Psoas muscle (tissue), 8 donors: ENCODE results near the gene FBXL16. TPM values are rescaled to one million over a fixed set of nuclear protein-coding genes. Genes with fewer than 3 reads are reported as not detected.

Experiments used
- ATAC-seq, 4 donors: fragments of 200-7000 bp; cut with Tn5 transposase; one replicate each; pipeline ENCODE4 v1.9.1; 2020; ENCODE audit warnings: moderate library complexity in 3 of 4, mild to moderate bottlenecking in 2 of 4
- DNase-seq, 2 donors: peaks; one replicate each; pipeline ENCODE4 v3.0.0-alpha.2; 2020
- H3K27ac ChIP-seq: fragments of 200-600 bp; one replicate; pipeline ENCODE4 v1.8.0; 2022
- H3K27me3 ChIP-seq, 3 donors: fragments of 200-600 bp in 1 of 3; one replicate each; pipeline versions ENCODE4 v1.6.1 to v1.8.0; 2013 to 2022; ENCODE audit warnings: low read length in 2 of 3, mild to moderate bottlenecking in 2 of 3, moderate library complexity in 1 of 3; ENCODE audit not compliant: insufficient read depth in 3 of 3
- H3K36me3 ChIP-seq, 2 donors: fragments of 200-600 bp in 1 of 2; one replicate each; pipeline versions ENCODE4 v1.6.1 to v1.8.0; 2013 to 2022; ENCODE audit warnings: low read depth in 1 of 2, mild to moderate bottlenecking in 1 of 2, moderate library complexity in 1 of 2; ENCODE audit not compliant: insufficient read depth in 1 of 2
- H3K4me1 ChIP-seq: fragments of 200-600 bp; one replicate; pipeline ENCODE4 v1.8.0; 2022
- H3K4me3 ChIP-seq: fragments of 200-600 bp; one replicate; pipeline ENCODE4 v1.8.0; 2022; ENCODE audit warnings: mild to moderate bottlenecking
- H3K9me3 ChIP-seq: fragments of 200-600 bp; one replicate; pipeline ENCODE4 v1.8.0; 2022
- CTCF ChIP-seq: fragments of 200-600 bp; IDR thresholded peaks from one replicate; pipeline ENCODE4 v1.8.0; 2022; ENCODE audit warnings: antibody characterized with exemption
- WGBS, 3 donors: extraction: QIAGEN DNeasy Blood & Tissue Kit; methylation state at CpG; one replicate each; pipeline versions ENCODE4 v1.1.6 to v1.1.7; 2013; 5-methylcytosine and 5-hydroxymethylcytosine counted together
- intact Hi-C, 2 donors: fragments of 100-400 bp; cut with DNase I; formaldehyde crosslinking; loops; one replicate each; pipeline versions ENCODE4 v1.11.0 to v1.14.2; 2022
- polyA plus RNA-seq, 3 donors: library from polyadenylated mRNA; stranded (reverse); fragments of 200-250 nt; gene quantifications; one replicate each; pipeline ENCODE4 v1.2.3, GENCODE V29; 2013
- total RNA-seq, 4 donors: library from RNA; stranded (reverse); fragmentation: NEBNext Ultra II Directional in 2 of 4; extraction: Animal tissue kit (Norgen Biotek cat#: 25700) in 2 of 4; gene quantifications; one replicate each; pipeline versions ENCODE4 v1.2.1 to v1.2.4, GENCODE V29; 2021 to 2023
- donor health status: healthy with polysubstance abuse.
- donor health status: DM: no; HTN: no; CAD: no; lungs with moderate emphysema.
- donor health status: Bipolar disorder and iron deficiency.
- donor health status: healthy.
- donor health status: DM: yes; HTN: yes; CAD: no.
- donor health status: DM: no; HTN: no; CAD: no.
- donor health status: DM: no; HTN: no; CAD: no.
- donor health status: DM: yes; HTN: yes; CAD: no.

FBXL16 gene
- total and polyA plus RNA-seq, 7 donors, result 0.04 to 0.16 (median 0.08) TPM; not detected in 2

GRCh38 chr16:720447-720989 is 14.9 kb upstream of the FBXL16 start:
- H3K27me3 ChIP-seq, result peaks cover 0 to 4% (median 0%) of the 10 kb centered on the region in 3 donors
- peak; percentile 15 to 43 (median 24) for ATAC-seq
- peaks cover 0 to 9% of the 10 kb centered on the region in 2 donors for H3K36me3 ChIP-seq
- TF ChIP-seq CTCF, result no peak
- DNase-seq, result peak in 1 of 2 donors; percentile 44
- intact Hi-C loops, result no loop called here
- H3K4me1 ChIP-seq, result peaks cover 29% of the 10 kb centered on the region
- WGBS, 3 donors, result 0 to 1% (median 1%) methylated on average over 27 to 38 of the region's 38 CpGs
- H3K27ac ChIP-seq, result peak overlapping the region; percentile 86
- no peaks in the 10 kb centered on the region for H3K9me3 ChIP-seq
- H3K4me3 ChIP-seq, result peak overlapping the region; percentile 91

GRCh38 chr16:719815-720446 is 14.3 kb upstream of the FBXL16 start:
- WGBS, 3 donors, result 8 to 9% (median 8%) methylated on average over 16 of the region's 16 CpGs
- TF ChIP-seq CTCF, result no peak
- DNase-seq (no peak), ATAC-seq (no peak)
- Histone ChIP-seq H3K4me3 (peak overlapping the region; percentile 91), H3K36me3 (peaks cover 0 to 9% of the 10 kb centered on the region in 2 donors), H3K27me3 (no peaks in the 10 kb centered on the region), H3K27ac (peak overlapping the region; percentile 86), H3K4me1 (peaks cover 29% of the 10 kb centered on the region), H3K9me3 (no peaks in the 10 kb centered on the region)
- intact Hi-C loops, result no loop called here

DNA sequence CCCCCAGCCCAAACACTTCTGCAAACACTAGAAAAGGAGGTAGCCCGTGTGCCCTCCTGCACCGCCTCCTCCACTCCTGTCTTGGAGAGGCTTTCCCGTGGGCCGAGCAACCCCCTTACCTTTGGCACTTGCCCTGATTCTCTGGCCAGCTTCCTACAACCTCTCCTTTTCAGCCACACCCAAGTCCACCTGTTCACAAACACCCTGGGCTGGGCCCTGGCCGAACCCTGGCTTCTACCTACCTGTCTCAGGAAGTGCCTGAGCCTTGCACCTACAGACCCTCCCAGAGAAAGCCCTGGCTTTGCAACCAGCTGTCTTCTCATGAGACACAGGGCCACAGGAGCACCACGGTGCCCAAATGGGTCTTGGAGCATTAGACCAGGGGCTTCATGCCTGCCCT is 13.3 kb upstream of the FBXL16 start:
- ATAC-seq, result no peak
- no peak overlapping the region for H3K4me3 ChIP-seq
- WGBS, 3 donors, result 73 to 84% (median 78%) methylated on average over 6 of the region's 6 CpGs
- intact Hi-C loops, result no loop called here
- TF ChIP-seq CTCF, result no peak
- no peak for DNase-seq
- no peaks in the 10 kb centered on the region for H3K9me3 ChIP-seq
- H3K27me3 ChIP-seq, result no peaks in the 10 kb centered on the region
- peaks cover 29% of the 10 kb centered on the region for H3K4me1 ChIP-seq
- H3K27ac ChIP-seq, result no peak overlapping the region
- H3K36me3 ChIP-seq, result peaks cover 0 to 9% of the 10 kb centered on the region in 2 donors

DNA sequence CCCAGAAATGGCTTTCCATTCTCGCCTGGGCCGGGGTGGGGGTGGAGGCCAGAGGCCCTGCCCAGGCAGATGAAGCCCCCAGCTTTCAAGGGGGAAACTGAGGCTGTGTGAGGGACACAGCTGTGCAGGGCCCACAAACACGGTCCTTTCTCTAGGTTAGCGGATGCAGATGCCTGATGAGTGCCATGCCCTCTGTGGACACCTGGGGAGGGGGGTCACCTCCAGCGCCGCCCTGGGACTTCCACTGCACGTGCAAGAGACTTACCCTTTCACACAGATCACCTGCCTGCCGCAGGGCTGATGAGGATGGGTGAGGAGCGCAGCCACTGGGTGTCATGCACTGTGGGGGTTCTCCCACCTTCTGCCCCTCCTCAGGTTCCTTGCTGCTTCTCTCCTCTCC is 12.8 kb upstream of the FBXL16 start:
- Histone ChIP-seq H3K36me3 (peaks cover 0 to 9% of the 10 kb centered on the region in 2 donors), H3K27me3 (no peaks in the 10 kb centered on the region), H3K4me3 (no peak overlapping the region), H3K4me1 (peaks cover 29% of the 10 kb centered on the region), H3K27ac (no peak overlapping the region), H3K9me3 (no peaks in the 10 kb centered on the region)
- intact Hi-C loops, result no loop called here
- 88 to 97% (median 90%) methylated on average over 9 of the region's 9 CpGs for WGBS, 3 donors
- no peak for TF ChIP-seq CTCF
- ATAC-seq (no peak), DNase-seq (no peak)
